K562 (cell line): ENCODE results near the gene CLDN7. TPM values are rescaled to one million over a fixed set of nuclear protein-coding genes. Genes with fewer than 3 reads are reported as not detected.

Source experiments
- AFF1 ChIP-seq, 2 experiments: fragments of 450-650 bp; IDR thresholded peaks; 2 replicates each; pipeline ENCODE4 v1.6.1; 2018; ENCODE audit warnings: mild to moderate bottlenecking in 2 of 2, low read depth in 1 of 2; ENCODE audit not compliant: partially characterized antibody in 2 of 2
- BRD9 ChIP-seq: fragments of 450-650 bp; IDR thresholded peaks from 2 replicates; pipeline ENCODE4 v1.6.1; 2018; ENCODE audit warnings: low read depth; ENCODE audit not compliant: partially characterized antibody
- E2F3 ChIP-seq: fragments of 250-450 bp; sonication (Bioruptor Pico); IDR thresholded peaks from 2 replicates; pipeline ENCODE4 v1.4.0; 2020; ENCODE audit warnings: mild to moderate bottlenecking
- ETV1 ChIP-seq: fragments of 450-650 bp; conservative IDR thresholded peaks from 2 replicates; pipeline ENCODE4 v1.6.1; 2016; ENCODE audit warnings: missing genetic modification characterization, control low read depth, low read depth, missing compliant biosample characterization
- FOXM1 ChIP-seq, 2 experiments: fragments of 450-650 bp in 1 of 2; sonication (generic) in 1 of 2; formaldehyde crosslinking in 1 of 2; IDR thresholded peaks; 2 replicates each; pipeline versions ENCODE4 v1.6.1 to v1.9.0; 2017 to 2022; ENCODE audit warnings: low read depth in 2 of 2, mild to moderate bottlenecking in 2 of 2, missing genetic modification reagents in 1 of 2, moderate library complexity in 1 of 2
- KHSRP ChIP-seq: fragments of 450-650 bp; IDR thresholded peaks from 2 replicates; pipeline ENCODE4 v1.6.1; 2017
- LEF1 ChIP-seq: fragments of 450-650 bp; IDR thresholded peaks from 2 replicates; pipeline ENCODE4 v1.6.1; 2016; ENCODE audit warnings: mild to moderate bottlenecking
- MAX ChIP-seq: sonication (generic); formaldehyde crosslinking; IDR thresholded peaks from 2 replicates; pipeline ENCODE4 v1.9.0; 2022; ENCODE audit warnings: mild to moderate bottlenecking, missing genetic modification reagents
- MTA1 ChIP-seq: fragments of 450-650 bp; IDR thresholded peaks from 2 replicates; pipeline ENCODE4 v1.6.1; 2017; ENCODE audit warnings: borderline replicate concordance
- POLR2A ChIP-seq: fragments of 450-650 bp; conservative IDR thresholded peaks from 2 replicates; pipeline ENCODE4 v1.6.1; 2016
- PRDM10 ChIP-seq: fragments of 450-650 bp; IDR thresholded peaks from 2 replicates; pipeline ENCODE4 v1.6.1; 2018; ENCODE audit not compliant: partially characterized antibody
- RB1 ChIP-seq: fragments of 450-650 bp; IDR thresholded peaks from 2 replicates; pipeline ENCODE4 v1.6.1; 2017; ENCODE audit warnings: low read depth, mild to moderate bottlenecking
- SIN3B ChIP-seq: fragments of 450-650 bp; IDR thresholded peaks from 2 replicates; pipeline ENCODE4 v1.6.1; 2017; ENCODE audit warnings: low read depth, mild to moderate bottlenecking, moderate library complexity
- SLC30A9 ChIP-seq: fragments of 250-450 bp; sonication (Bioruptor Pico); IDR thresholded peaks from 2 replicates; pipeline ENCODE4 v1.8.0; 2022; ENCODE audit warnings: mild to moderate bottlenecking, moderate library complexity
- TAF7 ChIP-seq: fragments of 450-650 bp; IDR thresholded peaks from 2 replicates; pipeline ENCODE4 v1.6.1; 2016; ENCODE audit warnings: missing genetic modification characterization, missing compliant biosample characterization
- TAF9B ChIP-seq: fragments of 450-650 bp; IDR thresholded peaks from 2 replicates; pipeline ENCODE4 v1.6.1; 2018; ENCODE audit warnings: mild to moderate bottlenecking; ENCODE audit not compliant: partially characterized antibody
- TRIM24 ChIP-seq, 2 experiments: fragments of 450-650 bp; IDR thresholded peaks; 2 replicates each; pipeline ENCODE4 v1.6.1; 2016
- ZBTB8A ChIP-seq: fragments of 450-650 bp; IDR thresholded peaks from 2 replicates; pipeline ENCODE4 v1.6.1; 2018; ENCODE audit warnings: mild to moderate bottlenecking, moderate library complexity; ENCODE audit not compliant: partially characterized antibody
- polyA plus RNA-seq, 8 experiments: library from polyadenylated mRNA; depleted of rRNA in 4 of 8; stranded (reverse) in 5 of 8; unstranded in 3 of 8; fragments of >200 nt; fragmentation: Nextera tagmentation in 2 of 8; fragmentation: Illumina TruSeq in 1 of 8; extraction: Ambion mirVana in 2 of 8; extraction: Trizol in 1 of 8; gene quantifications; 2 replicates each; pipeline versions ENCODE4 v1.2.1 to v1.2.3, GENCODE V29; 2011 to 2014; ENCODE audit warnings: inconsistent platforms in 1 of 8, missing spikeins in 1 of 8
- total RNA-seq, 7 experiments: library from RNA; depleted of rRNA in 6 of 7; stranded (reverse); fragments of >200 nt in 6 of 7; fragmentation: Illumina TruSeq in 2 of 7; extraction: Trizol in 2 of 7; gene quantifications; 2 replicates each; pipeline versions ENCODE4 v1.2.1 to v1.2.3, GENCODE V29; 2011 to 2021; ENCODE audit warnings: low replicate concordance in 1 of 7

CLDN7 gene
- total and polyA plus RNA-seq, 9 of the 15 experiments (the other 6 are each of a cell fraction or from before 2014, with no cell fraction given) = 2.2 to 14.5 (median 7.6) TPM

- TF ChIP-seq AFF1 (IDR thresholded peaks at IDR 0.05; ENCODE audit: low read depth in 1 of 2, partially characterized antibody in 2 of 2) (peak in 1 of 2 experiments; percentile 50), LEF1 (peak; percentile 55), MAX (CRISPR knock-in tag) (peak; percentile 75), RB1 (0 out of 2 replicates have a peak, but pooled peaks have one; percentile 35), SLC30A9 (CRISPR knock-in tag) (no peak), TRIM24 (IDR thresholded peaks at IDR 0.05) (peak in 1 of 2 experiments; percentile 25; a peak in 1 of 4 replicates), PRDM10 (peak; percentile 65), TAF9B (peak; percentile 52), SIN3B (peak; percentile 75), BRD9 (peak; percentile 58), KHSRP (peak; percentile 46; the same call in 1 of the 2 replicates), MTA1 (peak; percentile 97), FOXM1 (IDR thresholded peaks at IDR 0.05; ENCODE audit: low read depth) (no peak), FOXM1 (CRISPR knock-in tag; IDR thresholded peaks at IDR 0.05; ENCODE audit: low read depth) (no peak), POLR2A (peak; percentile 92), E2F3 (0 out of 2 replicates have a peak, but pooled peaks have one; percentile 46), TAF7 (tag) (peak; percentile 62), ETV1 (tag) (peak; percentile 72), ZBTB8A (no peak)
Measured at GRCh38 chr17:7252176-7253043, 9.9 kb downstream of the CLDN7 start, which contains the start of gene ELP5 (continued).
